Body of pancreas (tissue), 4 donors: ENCODE measurements around the gene RBM26. TPM values are rescaled to one million over a fixed set of nuclear protein-coding genes. Genes with fewer than 3 reads are reported as not detected.

Experiments
- ATAC-seq: fragments of 150-250 bp; one replicate; pipeline ENCODE4 v1.9.1; 2016
- DNase-seq, 4 donors: peaks; one replicate each; pipeline ENCODE4 v3.0.0-alpha.2; 2019
- H3K27ac ChIP-seq, 4 donors: fragments of 200-600 bp; sonication (generic); 1 replicate in 3 of 4; 2 replicates in 1 of 4; pipeline versions ENCODE4 v1.5.1 to v1.6.1; 2016 to 2019; ENCODE audit warnings: mild to moderate bottlenecking in 1 of 4, mixed read lengths in 1 of 4, moderate library complexity in 1 of 4
- H3K27me3 ChIP-seq, 2 donors: fragments of 200-600 bp; sonication (generic); one replicate each; pipeline ENCODE4 v1.6.0; 2016; ENCODE audit warnings: mild to moderate bottlenecking in 1 of 2
- H3K36me3 ChIP-seq, 2 donors: fragments of 200-600 bp; sonication (generic); replicated peaks in 1 of 2; 2 replicates each; pipeline ENCODE4 v1.5.1; 2016; ENCODE audit warnings: low read depth in 2 of 2; ENCODE audit not compliant: insufficient read depth in 1 of 2
- H3K4me1 ChIP-seq: fragments of 200-600 bp; sonication (generic); one replicate; pipeline ENCODE4 v1.6.0; 2016
- H3K4me3 ChIP-seq, 2 donors: fragments of 200-600 bp; sonication (generic); 1 replicate in 1 of 2; 2 replicates in 1 of 2; pipeline ENCODE4 v1.5.1; 2016 to 2019
- H3K9me3 ChIP-seq, 3 donors: fragments of 200-600 bp; sonication (generic); 1 replicate in 2 of 3; 2 replicates in 1 of 3; pipeline ENCODE4 v1.5.1; 2016
- POLR2A ChIP-seq, 3 donors: fragments of 450-650 bp; IDR thresholded peaks; one replicate each; pipeline ENCODE4 v1.6.1; 2016; ENCODE audit warnings: antibody characterized with exemption in 3 of 3, mild to moderate bottlenecking in 2 of 3
- WGBS, 2 donors: methylation state at CpG; one replicate each; pipeline ENCODE4 v1.1.5; 2017; 5-methylcytosine and 5-hydroxymethylcytosine counted together
- intact Hi-C: fragments of 100-400 bp; cut with DNase I; formaldehyde crosslinking; loops from one replicate; pipeline ENCODE4 v1.15.1; 2023
- total RNA-seq, 2 donors: library from RNA; depleted of rRNA; stranded (reverse); fragments of >200 nt; gene quantifications; one replicate each; pipeline ENCODE4 v1.1.0, GENCODE V29; 2016
- TF ChIP-seq, protein P1 (sequence below), 7 experiments: fragments of 450-650 bp in 4 of 7; fragments of 200-600 bp in 3 of 7; sonication (generic) in 3 of 7; IDR thresholded peaks; one replicate each; pipeline ENCODE4 v1.5.1; 2016 to 2019; ENCODE audit warnings: antibody characterized with exemption in 7 of 7

Gene RBM26
- total RNA-seq, 2 donors from 2014 or later: 32.3 to 38.1 TPM

DNA sequence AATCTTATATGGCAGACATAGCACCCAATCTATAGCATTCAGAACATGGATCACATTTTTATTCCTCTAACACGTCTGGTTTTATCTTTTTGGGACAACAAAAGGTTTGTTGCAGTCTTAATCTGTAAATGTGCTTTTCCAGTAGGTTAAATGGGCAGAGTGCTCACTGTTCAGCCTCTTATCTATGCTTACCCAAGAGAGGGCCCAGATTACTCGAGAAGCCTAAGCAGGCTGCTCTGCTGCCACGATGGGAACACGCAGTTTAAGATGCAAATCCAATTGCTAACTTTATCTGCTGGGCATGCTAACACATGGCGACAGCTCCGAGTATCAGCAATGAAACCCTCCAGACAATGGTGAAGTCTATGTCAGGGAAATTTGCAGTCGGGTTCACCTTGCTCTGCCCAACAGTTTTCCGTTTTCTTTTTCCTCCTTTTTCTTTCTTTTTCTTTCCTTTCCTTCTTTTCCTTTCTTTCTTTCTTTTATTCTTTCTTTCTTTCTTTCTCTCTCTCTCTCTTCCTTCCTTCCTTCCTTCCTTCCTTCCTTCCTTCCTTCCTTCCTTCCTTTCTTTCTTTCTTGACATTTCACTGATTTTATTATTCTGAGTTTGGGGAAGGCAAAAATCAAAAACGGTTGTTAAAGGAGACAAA, 115.3 kb downstream of the RBM26 start:
- intact Hi-C loops: no loop called here
- 47 to 51% methylated on average over 9 of the region's 9 CpGs for WGBS, 2 donors
- H3K4me3 ChIP-seq: no peak overlapping the region
- no peaks in the 10 kb centered on the region for H3K36me3 ChIP-seq
- DNase-seq (no peak), ATAC-seq (no peak)
- H3K4me1 ChIP-seq: no peaks in the 10 kb centered on the region
- no peak overlapping the region for H3K27ac ChIP-seq
- no peaks in the 10 kb centered on the region for H3K9me3 ChIP-seq
- TF ChIP-seq, protein P1, sequence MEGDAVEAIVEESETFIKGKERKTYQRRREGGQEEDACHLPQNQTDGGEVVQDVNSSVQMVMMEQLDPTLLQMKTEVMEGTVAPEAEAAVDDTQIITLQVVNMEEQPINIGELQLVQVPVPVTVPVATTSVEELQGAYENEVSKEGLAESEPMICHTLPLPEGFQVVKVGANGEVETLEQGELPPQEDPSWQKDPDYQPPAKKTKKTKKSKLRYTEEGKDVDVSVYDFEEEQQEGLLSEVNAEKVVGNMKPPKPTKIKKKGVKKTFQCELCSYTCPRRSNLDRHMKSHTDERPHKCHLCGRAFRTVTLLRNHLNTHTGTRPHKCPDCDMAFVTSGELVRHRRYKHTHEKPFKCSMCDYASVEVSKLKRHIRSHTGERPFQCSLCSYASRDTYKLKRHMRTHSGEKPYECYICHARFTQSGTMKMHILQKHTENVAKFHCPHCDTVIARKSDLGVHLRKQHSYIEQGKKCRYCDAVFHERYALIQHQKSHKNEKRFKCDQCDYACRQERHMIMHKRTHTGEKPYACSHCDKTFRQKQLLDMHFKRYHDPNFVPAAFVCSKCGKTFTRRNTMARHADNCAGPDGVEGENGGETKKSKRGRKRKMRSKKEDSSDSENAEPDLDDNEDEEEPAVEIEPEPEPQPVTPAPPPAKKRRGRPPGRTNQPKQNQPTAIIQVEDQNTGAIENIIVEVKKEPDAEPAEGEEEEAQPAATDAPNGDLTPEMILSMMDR (IDR thresholded peaks at IDR 0.05): no peak
- TF ChIP-seq POLR2A (IDR thresholded peaks at IDR 0.05): no peak
- no peaks in the 10 kb centered on the region for H3K27me3 ChIP-seq

DNA sequence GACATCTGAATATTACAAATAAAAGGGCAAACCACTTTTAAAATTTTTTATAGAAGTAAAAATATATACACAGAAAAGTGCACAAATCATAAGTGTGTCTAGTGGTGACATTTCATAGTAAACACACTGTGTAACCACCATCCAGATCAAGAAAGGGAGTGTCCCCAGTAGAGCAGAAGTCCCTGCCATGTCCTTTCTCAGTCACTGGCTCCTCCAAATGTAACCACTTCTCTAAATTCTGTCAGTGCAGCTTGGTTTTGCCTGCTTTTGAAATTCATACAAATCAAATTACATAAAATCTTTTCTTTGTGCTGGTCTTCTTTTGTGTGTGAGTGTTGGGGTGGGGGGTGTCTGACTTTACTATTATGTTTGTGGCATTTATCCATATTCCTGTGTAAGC, 116.5 kb downstream of the RBM26 start:
- ATAC-seq (no peak), DNase-seq (no peak)
- intact Hi-C loops: no loop called here
- TF ChIP-seq POLR2A (IDR thresholded peaks at IDR 0.05): no peak
- TF ChIP-seq, protein P1 (IDR thresholded peaks at IDR 0.05): no peak
- H3K9me3 ChIP-seq: no peaks in the 10 kb centered on the region
- H3K4me1 ChIP-seq: no peaks in the 10 kb centered on the region
- H3K27me3 ChIP-seq: no peaks in the 10 kb centered on the region
- H3K27ac ChIP-seq: no peak overlapping the region
- H3K4me3 ChIP-seq: no peak overlapping the region
- no peaks in the 10 kb centered on the region for H3K36me3 ChIP-seq

DNA sequence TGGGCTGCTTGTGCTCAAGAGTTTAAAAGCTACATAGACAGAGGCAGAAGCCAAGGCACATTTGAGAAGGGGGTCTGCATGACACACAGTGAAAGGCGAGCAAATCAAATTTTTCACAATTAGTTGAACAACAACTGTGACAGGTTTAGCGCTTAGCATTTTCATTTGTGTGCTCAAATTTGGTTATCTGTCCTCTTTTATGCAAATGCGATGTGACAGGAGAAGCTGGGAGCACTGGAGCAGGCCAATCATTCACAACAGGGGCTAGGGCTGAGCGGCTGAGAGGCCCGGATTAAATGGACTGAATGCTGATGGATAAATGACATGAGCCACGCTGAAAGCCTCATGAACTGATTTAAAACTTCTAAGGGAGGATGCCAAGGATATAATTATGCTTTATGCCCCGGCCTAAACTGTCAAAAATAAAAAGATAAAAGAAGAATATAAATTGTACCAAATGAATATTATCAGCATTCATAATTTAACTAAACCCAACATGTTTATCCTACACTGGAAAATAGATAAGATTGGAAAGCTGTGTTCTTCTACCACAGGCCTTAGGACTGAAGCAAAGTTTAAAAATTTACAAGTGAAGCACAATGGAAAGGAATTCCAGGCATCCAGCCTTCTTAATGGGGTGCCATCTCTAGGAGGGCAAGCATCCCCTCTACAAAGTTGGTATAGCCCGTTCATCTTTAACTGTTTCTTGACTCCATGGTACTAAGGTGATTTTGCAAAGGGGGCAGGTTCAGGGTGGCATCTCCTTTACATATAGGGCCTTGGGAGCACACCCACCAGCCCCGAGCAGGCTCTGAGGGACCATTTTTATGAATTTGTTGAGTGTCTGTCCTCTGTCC, 117.9 kb downstream of the RBM26 start:
- Histone ChIP-seq H3K4me3 (no peak overlapping the region), H3K36me3 (no peaks in the 10 kb centered on the region), H3K27me3 (no peaks in the 10 kb centered on the region), H3K27ac (no peak overlapping the region), H3K9me3 (no peaks in the 10 kb centered on the region), H3K4me1 (no peaks in the 10 kb centered on the region)
- no peak for ATAC-seq
- TF ChIP-seq, protein P1 (IDR thresholded peaks at IDR 0.05): no peak
- TF ChIP-seq POLR2A (IDR thresholded peaks at IDR 0.05): no peak
- intact Hi-C loops: no loop called here
- no peak for DNase-seq
- 57 to 63% methylated on average over 9 of the region's 9 CpGs for WGBS, 2 donors

DNA sequence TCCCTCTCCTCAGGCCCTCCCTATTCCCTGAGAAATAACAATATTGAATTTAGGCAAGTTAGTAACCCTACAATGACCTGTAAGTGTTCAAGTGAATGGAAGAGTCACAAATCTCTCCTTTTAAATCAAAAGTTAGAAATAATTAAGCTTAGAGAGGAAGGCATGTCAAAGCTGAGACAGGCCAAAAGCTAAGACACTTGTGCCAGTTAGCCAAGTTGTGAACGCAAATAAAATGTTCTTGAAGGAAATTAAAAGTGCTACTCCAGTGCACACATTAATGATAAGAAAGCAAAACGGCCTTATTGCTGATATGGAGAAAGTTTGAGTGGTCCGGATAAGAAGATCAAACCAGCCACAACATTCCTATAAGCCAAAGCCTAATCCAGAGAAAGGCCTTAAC, 120.9 kb downstream of the RBM26 start:
- intact Hi-C loops: no loop called here
- no peak for ATAC-seq
- 69 to 72% methylated on average over 3 of the region's 3 CpGs for WGBS, 2 donors

More for the DNA sequence above, 120.9 kb downstream of the RBM26 start:
- no peak for DNase-seq
- no peaks in the 10 kb centered on the region for H3K4me1 ChIP-seq
- H3K27ac ChIP-seq: no peak overlapping the region
- H3K9me3 ChIP-seq: no peaks in the 10 kb centered on the region
- TF ChIP-seq POLR2A (IDR thresholded peaks at IDR 0.05): no peak
- TF ChIP-seq, protein P1 (IDR thresholded peaks at IDR 0.05): no peak
- no peak overlapping the region for H3K4me3 ChIP-seq
- no peaks in the 10 kb centered on the region for H3K27me3 ChIP-seq
- no peaks in the 10 kb centered on the region for H3K36me3 ChIP-seq
